ENCODE results near the gene MT1M. TPM values are rescaled to one million over a fixed set of nuclear protein-coding genes. Genes with fewer than 3 reads are reported as not detected.
"Not testable (repeated sequence)": the region's sequence is repeated elsewhere in the genome, so short reads cannot be mapped to it uniquely, and the experiment has no call there.

MT1M gene
- polyA plus RNA-seq, 2 of the 4 experiments (the other 2 are of a cell fraction), result not detected

DNA sequence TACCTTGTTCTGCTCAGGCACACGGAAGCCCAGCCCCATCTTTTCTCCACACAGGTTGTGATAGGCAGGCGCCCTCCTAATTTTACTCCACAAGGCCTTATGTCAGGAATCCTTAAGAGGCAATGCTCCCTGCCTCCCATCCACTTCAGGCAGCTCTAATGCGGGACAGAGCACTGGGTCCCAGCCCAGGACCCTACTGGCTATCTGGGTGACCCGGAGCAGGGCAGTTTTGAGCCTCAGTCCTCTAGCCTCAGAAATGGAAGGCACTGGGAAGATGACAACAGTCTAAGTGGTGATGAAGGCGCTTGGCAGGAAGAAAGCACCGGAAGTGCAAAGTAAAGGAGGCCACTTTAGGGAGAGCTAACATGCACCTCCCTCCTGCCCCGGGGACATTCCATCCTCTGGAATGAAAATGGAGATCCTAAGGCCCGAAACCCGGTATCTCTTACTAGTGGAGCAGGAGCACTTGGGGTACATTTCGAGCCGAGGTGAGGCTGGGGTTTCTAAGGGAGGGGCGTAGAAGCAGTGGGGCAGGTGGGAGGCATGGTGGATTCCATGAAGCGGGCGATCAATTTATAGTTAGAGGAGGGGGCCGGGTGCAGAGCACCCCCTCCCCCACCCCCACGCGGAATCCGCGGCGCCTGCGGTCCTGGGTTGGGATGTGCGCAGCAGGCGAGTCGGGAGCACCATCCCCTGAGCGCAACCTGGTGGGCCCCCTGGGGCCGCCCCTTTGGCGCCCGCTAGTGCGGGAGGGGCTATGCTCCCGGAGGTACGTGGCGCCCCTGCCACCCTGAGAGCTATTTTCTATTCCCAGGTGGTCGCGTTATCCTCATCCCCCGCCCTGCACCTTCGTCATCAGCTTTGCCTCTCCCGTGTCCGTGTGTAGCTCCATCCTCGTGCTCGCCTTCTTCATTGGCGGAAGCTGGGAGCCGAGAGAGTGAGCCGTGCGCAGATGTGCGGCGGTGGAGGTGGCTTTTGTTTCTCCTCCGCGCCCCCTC, 30.2 kb downstream of the MT1M start (continued):
- TF ChIP-seq CTCF (IDR thresholded peaks at IDR 0.05) (no peak), EHMT2 (IDR thresholded peaks at IDR 0.05; ENCODE audit: low read depth) (no peak), MAZ (IDR thresholded peaks at IDR 0.05; ENCODE audit: borderline replicate concordance, low read depth, low read length) (no peak), RARB (CRISPR knock-in tag; IDR thresholded peaks at IDR 0.05) (no peak), JUNB (IDR thresholded peaks at IDR 0.05) (no peak), EHF (CRISPR knock-in tag; IDR thresholded peaks at IDR 0.05) (no peak)

DNA sequence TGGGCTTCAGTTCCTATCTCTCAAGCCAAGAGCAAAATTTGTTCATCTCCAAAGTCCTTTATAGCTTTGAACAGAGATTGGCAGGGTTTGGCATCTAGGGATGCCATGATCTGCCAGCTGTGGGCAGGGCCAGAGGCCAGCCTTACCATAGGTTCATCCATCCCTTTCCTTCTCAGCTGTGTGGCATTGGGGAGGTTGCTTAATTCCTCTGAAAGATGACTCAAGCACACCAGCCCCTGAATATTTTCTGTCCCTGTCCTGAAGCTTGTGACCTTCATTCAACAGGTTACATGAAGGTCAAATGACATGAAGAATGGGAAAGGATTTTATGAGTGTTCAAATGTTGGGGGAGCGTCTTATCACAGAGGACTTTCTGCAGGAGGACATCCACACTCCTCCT, 32.0 kb downstream of the MT1M start:
- Histone ChIP-seq H3K27ac (no peak overlapping the region), H3K4me1 (no peaks in the 10 kb centered on the region), H3K4me3 (no peak overlapping the region), H3K9me3 (no peaks in the 10 kb centered on the region), H3K4me2 (no peak overlapping the region)
- DNase-seq (ENCODE audit: low read depth in 1 of 2, low spot score in 1 of 2) (no peak), ATAC-seq (no peak), FAIRE-seq (no peak)
- TF ChIP-seq CHD4 (IDR thresholded peaks at IDR 0.05; ENCODE audit: borderline replicate concordance) (no peak), SREBF2 (IDR thresholded peaks at IDR 0.05) (no peak), RFX5 (IDR thresholded peaks at IDR 0.05) (no peak), SMC3 (IDR thresholded peaks at IDR 0.05) (no peak), CHD2 (IDR thresholded peaks at IDR 0.05; ENCODE audit: low read length, partially characterized antibody) (no peak), ZNF302 (CRISPR knock-in tag; IDR thresholded peaks at IDR 0.05) (no peak), PHF8 (IDR thresholded peaks at IDR 0.05; ENCODE audit: borderline replicate concordance, low read depth) (no peak), TP53 (CRISPR knock-in tag; IDR thresholded peaks at IDR 0.05) (no peak)
- TF ChIP-seq, protein P1, sequence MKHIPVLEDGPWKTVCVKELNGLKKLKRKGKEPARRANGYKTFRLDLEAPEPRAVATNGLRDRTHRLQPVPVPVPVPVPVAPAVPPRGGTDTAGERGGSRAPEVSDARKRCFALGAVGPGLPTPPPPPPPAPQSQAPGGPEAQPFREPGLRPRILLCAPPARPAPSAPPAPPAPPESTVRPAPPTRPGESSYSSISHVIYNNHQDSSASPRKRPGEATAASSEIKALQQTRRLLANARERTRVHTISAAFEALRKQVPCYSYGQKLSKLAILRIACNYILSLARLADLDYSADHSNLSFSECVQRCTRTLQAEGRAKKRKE (CRISPR knock-in tag; IDR thresholded peaks at IDR 0.05; ENCODE audit: low read depth), result no peak
- POLR2A ChIA-PET, result no interaction called here
- WGBS (ENCODE audit: missing lambda C conversion rate), result 74% methylated on average over 1 of the region's 1 CpG
- CTCF ChIA-PET, result interaction anchor here (1.5 kb wide), 1 partner anchor 20 kb away, joined by 4 read pairs; no protein-coding TSS in a partner anchor

GRCh38 chr16:56665286-56666261, 33.1 kb downstream of the MT1M start:
- H3K4me3 ChIP-seq; ATAC-seq; FAIRE-seq; H3K27ac ChIP-seq; H3K9me3 ChIP-seq; H3K4me1 ChIP-seq; H3K4me2 ChIP-seq; DNase-seq (ENCODE audit: low read depth in 1 of 2, low spot score in 1 of 2): not testable (repeated sequence)
- CTCF ChIA-PET, result interaction anchor here (0.6 to 1.5 kb wide), 3 partner anchors 21 to 235 kb away, joined by 3 to 4 read pairs (median 4); no protein-coding TSS in a partner anchor
- POLR2A ChIA-PET, result interaction anchor here (0.7 kb wide), 1 partner anchor 26 kb away, joined by 3 read pairs; no protein-coding TSS in a partner anchor
- 59% methylated on average over 8 of the region's 8 CpGs for WGBS (ENCODE audit: missing lambda C conversion rate)
